HepG2 (cell line): ENCODE data around the gene RPTOR. TPM values are rescaled to one million over a fixed set of nuclear protein-coding genes. Genes with fewer than 3 reads are reported as not detected.

Experiments used
- CREB1 ChIP-seq, 2 experiments: fragments of 450-650 bp in 1 of 2; IDR thresholded peaks; 2 replicates each; pipeline ENCODE4 v1.6.1; 2016 to 2017; ENCODE audit warnings: control low read depth in 1 of 2, mild to moderate bottlenecking in 1 of 2, missing compliant biosample characterization in 1 of 2, missing genetic modification characterization in 1 of 2
- ERF ChIP-seq: IDR thresholded peaks from 2 replicates; pipeline ENCODE4 v1.6.1; 2018; ENCODE audit warnings: missing biosample characterization, missing genetic modification reagents
- FOXA3 ChIP-seq: IDR thresholded peaks from 2 replicates; pipeline ENCODE4 v1.6.1; 2016; ENCODE audit warnings: missing genetic modification reagents, missing compliant biosample characterization
- FOXP1 ChIP-seq, 2 experiments: fragments of 450-650 bp in 1 of 2; IDR thresholded peaks; 2 replicates each; pipeline ENCODE4 v1.6.1; 2017 to 2018; ENCODE audit warnings: antibody characterized with exemption in 1 of 2
- GABPA ChIP-seq, 2 experiments: IDR thresholded peaks; 2 replicates each; pipeline ENCODE4 v1.6.1; 2011 to 2016; ENCODE audit warnings: low read depth in 2 of 2, low read length in 1 of 2, missing biosample characterization in 1 of 2, missing genetic modification characterization in 1 of 2
- HOXA3 ChIP-seq: sonication (generic); formaldehyde crosslinking; IDR thresholded peaks from 2 replicates; pipeline ENCODE4 v1.5.0; 2020; ENCODE audit warnings: missing genetic modification reagents
- IRF2 ChIP-seq: IDR thresholded peaks from 2 replicates; pipeline ENCODE4 v1.6.1; 2018; ENCODE audit warnings: missing genetic modification reagents, missing compliant biosample characterization
- KDM1A ChIP-seq: IDR thresholded peaks from 2 replicates; pipeline ENCODE4 v1.6.1; 2016; ENCODE audit warnings: missing compliant biosample characterization
- LCORL ChIP-seq, 2 experiments: fragments of 450-650 bp in 1 of 2; sonication (generic) in 1 of 2; formaldehyde crosslinking in 1 of 2; IDR thresholded peaks; 2 replicates each; pipeline versions ENCODE4 v1.5.0 to v1.6.1; 2017 to 2020; ENCODE audit warnings: antibody characterized with exemption in 1 of 2, missing genetic modification reagents in 1 of 2
- NCOR1 ChIP-seq: fragments of 200-600 bp; sonication (generic); IDR thresholded peaks from 2 replicates; pipeline ENCODE4 v1.7.0; 2017; ENCODE audit warnings: antibody characterized with exemption, low read length, borderline replicate concordance
- NFRKB ChIP-seq: fragments of 450-650 bp; IDR thresholded peaks from 2 replicates; pipeline ENCODE4 v1.6.1; 2017
- RXRB ChIP-seq: IDR thresholded peaks from 2 replicates; pipeline ENCODE4 v1.6.1; 2016; ENCODE audit warnings: borderline replicate concordance, missing genetic modification reagents, missing compliant biosample characterization
- SOX6 ChIP-seq, 2 experiments: fragments of 450-650 bp in 1 of 2; sonication (generic) in 1 of 2; formaldehyde crosslinking in 1 of 2; IDR thresholded peaks; 2 replicates each; pipeline versions ENCODE4 v1.4.0 to v1.6.1; 2017 to 2020; ENCODE audit warnings: antibody characterized with exemption in 1 of 2, mild to moderate bottlenecking in 1 of 2, missing genetic modification reagents in 1 of 2
- ZFP62 ChIP-seq: sonication (generic); formaldehyde crosslinking; IDR thresholded peaks from 2 replicates; pipeline ENCODE4 v1.4.0; 2020; ENCODE audit warnings: missing genetic modification reagents
- ZIK1 ChIP-seq: sonication (generic); formaldehyde crosslinking; IDR thresholded peaks from 2 replicates; pipeline ENCODE4 v1.5.0; 2020; ENCODE audit warnings: mild to moderate bottlenecking, low read depth, missing genetic modification reagents, borderline replicate concordance
- ZNF292 ChIP-seq: sonication (generic); formaldehyde crosslinking; IDR thresholded peaks from 2 replicates; pipeline ENCODE4 v1.8.1; 2022; ENCODE audit warnings: mild to moderate bottlenecking, low read depth, missing genetic modification reagents, borderline replicate concordance
- ZNF441 ChIP-seq: sonication (generic); formaldehyde crosslinking; IDR thresholded peaks from 2 replicates; pipeline ENCODE4 v1.7.0; 2021; ENCODE audit warnings: missing genetic modification reagents, borderline replicate concordance
- ZNF552 ChIP-seq: sonication (generic); formaldehyde crosslinking; IDR thresholded peaks from 2 replicates; pipeline ENCODE4 v1.9.0; 2022; ENCODE audit warnings: missing genetic modification reagents, mild to moderate bottlenecking, borderline replicate concordance
- ZNF563 ChIP-seq: sonication (generic); formaldehyde crosslinking; IDR thresholded peaks from 2 replicates; pipeline ENCODE4 v1.8.0; 2022; ENCODE audit warnings: mild to moderate bottlenecking, moderate library complexity, missing genetic modification reagents
- ZNF768 ChIP-seq: sonication (generic); formaldehyde crosslinking; IDR thresholded peaks from 2 replicates; pipeline ENCODE4 v1.4.0; 2020; ENCODE audit warnings: missing genetic modification reagents
- polyA plus RNA-seq, 8 experiments: library from polyadenylated mRNA; depleted of rRNA in 3 of 8; stranded (reverse) in 7 of 8; unstranded in 1 of 8; fragments of >200 nt; fragmentation: Illumina TruSeq in 4 of 8; extraction: Trizol in 4 of 8; gene quantifications; 2 replicates each; pipeline versions ENCODE4 v1.2.1 to v1.2.3, GENCODE V29; 2011 to 2016; ENCODE audit warnings: low read depth in 4 of 8, missing spikeins in 1 of 8, mixed read lengths in 1 of 8; ENCODE audit not compliant: insufficient read depth in 1 of 8
- total RNA-seq, 5 experiments: library from RNA; depleted of rRNA; stranded (reverse); fragments of >200 nt; fragmentation: Illumina TruSeq; extraction: Trizol; gene quantifications; 2 replicates each; pipeline ENCODE4 v1.2.3, GENCODE V29; 2016; ENCODE audit warnings: low read depth in 1 of 5
- TF ChIP-seq, protein P1 (sequence below): sonication (generic); formaldehyde crosslinking; conservative IDR thresholded peaks from 2 replicates; pipeline ENCODE4 v1.4.0; 2020; ENCODE audit warnings: missing genetic modification reagents
- TF ChIP-seq, protein P2 (sequence below): sonication (generic); formaldehyde crosslinking; IDR thresholded peaks from 2 replicates; pipeline ENCODE4 v1.4.0; 2020; ENCODE audit warnings: missing genetic modification reagents
- TF ChIP-seq, protein P3 (sequence below): sonication (generic); formaldehyde crosslinking; IDR thresholded peaks from 2 replicates; pipeline ENCODE4 v1.4.0; 2020; ENCODE audit warnings: low read depth, missing genetic modification reagents

RPTOR gene
- total and polyA plus RNA-seq, 2 of the 13 experiments (the other 11 are each of a cell fraction or from before 2014, with no cell fraction given), result 6.6 to 25.3 TPM

DNA sequence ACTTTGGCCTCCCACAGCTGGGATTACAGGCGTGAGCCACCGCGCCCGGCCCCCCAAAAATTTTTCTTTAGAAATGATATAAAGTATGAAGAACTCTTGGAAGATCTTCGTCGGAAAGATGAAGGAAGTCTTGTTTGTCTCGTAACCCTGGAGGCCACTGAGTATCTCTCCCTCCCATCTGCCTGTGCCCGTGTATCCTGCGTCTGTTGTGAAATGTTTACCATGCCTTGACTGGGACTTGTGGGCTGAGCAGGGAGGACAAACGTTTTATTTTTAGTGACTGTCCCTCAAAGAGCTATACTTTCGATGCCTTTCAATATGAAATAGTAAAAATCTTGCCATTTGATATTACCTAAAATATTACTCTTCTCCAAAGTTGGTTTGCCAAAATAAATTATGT, 121.2 kb downstream of the RPTOR start (continued):
- TF ChIP-seq, protein P1, sequence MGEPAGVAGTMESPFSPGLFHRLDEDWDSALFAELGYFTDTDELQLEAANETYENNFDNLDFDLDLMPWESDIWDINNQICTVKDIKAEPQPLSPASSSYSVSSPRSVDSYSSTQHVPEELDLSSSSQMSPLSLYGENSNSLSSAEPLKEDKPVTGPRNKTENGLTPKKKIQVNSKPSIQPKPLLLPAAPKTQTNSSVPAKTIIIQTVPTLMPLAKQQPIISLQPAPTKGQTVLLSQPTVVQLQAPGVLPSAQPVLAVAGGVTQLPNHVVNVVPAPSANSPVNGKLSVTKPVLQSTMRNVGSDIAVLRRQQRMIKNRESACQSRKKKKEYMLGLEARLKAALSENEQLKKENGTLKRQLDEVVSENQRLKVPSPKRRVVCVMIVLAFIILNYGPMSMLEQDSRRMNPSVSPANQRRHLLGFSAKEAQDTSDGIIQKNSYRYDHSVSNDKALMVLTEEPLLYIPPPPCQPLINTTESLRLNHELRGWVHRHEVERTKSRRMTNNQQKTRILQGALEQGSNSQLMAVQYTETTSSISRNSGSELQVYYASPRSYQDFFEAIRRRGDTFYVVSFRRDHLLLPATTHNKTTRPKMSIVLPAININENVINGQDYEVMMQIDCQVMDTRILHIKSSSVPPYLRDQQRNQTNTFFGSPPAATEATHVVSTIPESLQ (CRISPR knock-in tag), result no peak
- TF ChIP-seq ZNF768 (CRISPR knock-in tag) (no peak), ZIK1 (no peak), NCOR1 (0 out of 2 replicates have a peak, but pooled peaks have one; percentile 24), RXRB (CRISPR knock-in tag) (peak; percentile 50; the same call in 1 of the 2 replicates), SOX6 (IDR thresholded peaks at IDR 0.05) (no peak), SOX6 (CRISPR knock-in tag; IDR thresholded peaks at IDR 0.05) (peak; percentile 64; the same call in 1 of the 2 replicates), ERF (CRISPR knock-in tag) (peak; percentile 58; the same call in 1 of the 2 replicates), ZFP62 (no peak), ZNF563 (CRISPR knock-in tag) (no peak), LCORL (IDR thresholded peaks at IDR 0.05) (no peak), LCORL (CRISPR knock-in tag; IDR thresholded peaks at IDR 0.05) (0 out of 2 replicates have a peak, but pooled peaks have one; percentile 37), ZNF552 (CRISPR knock-in tag) (no peak), IRF2 (CRISPR knock-in tag) (peak; percentile 68), HOXA3 (CRISPR knock-in tag) (peak; percentile 52; the same call in 1 of the 2 replicates), FOXA3 (CRISPR knock-in tag) (peak; percentile 84), KDM1A (peak; percentile 37; the same call in 1 of the 2 replicates), NFRKB (no peak), GABPA (IDR thresholded peaks at IDR 0.05; ENCODE audit: low read depth, low read length) (no peak), GABPA (CRISPR knock-in tag; IDR thresholded peaks at IDR 0.05; ENCODE audit: low read depth) (no peak), CREB1 (IDR thresholded peaks at IDR 0.05) (no peak), CREB1 (CRISPR knock-in tag; IDR thresholded peaks at IDR 0.05) (no peak), ZNF441 (CRISPR knock-in tag) (0 out of 2 replicates have a peak, but pooled peaks have one; percentile 21), FOXP1 (IDR thresholded peaks at IDR 0.05) (no peak), FOXP1 (CRISPR knock-in tag; IDR thresholded peaks at IDR 0.05) (peak; percentile 83), ZNF292 (CRISPR knock-in tag) (peak; percentile 71; the same call in 1 of the 2 replicates)
- TF ChIP-seq, protein P2, sequence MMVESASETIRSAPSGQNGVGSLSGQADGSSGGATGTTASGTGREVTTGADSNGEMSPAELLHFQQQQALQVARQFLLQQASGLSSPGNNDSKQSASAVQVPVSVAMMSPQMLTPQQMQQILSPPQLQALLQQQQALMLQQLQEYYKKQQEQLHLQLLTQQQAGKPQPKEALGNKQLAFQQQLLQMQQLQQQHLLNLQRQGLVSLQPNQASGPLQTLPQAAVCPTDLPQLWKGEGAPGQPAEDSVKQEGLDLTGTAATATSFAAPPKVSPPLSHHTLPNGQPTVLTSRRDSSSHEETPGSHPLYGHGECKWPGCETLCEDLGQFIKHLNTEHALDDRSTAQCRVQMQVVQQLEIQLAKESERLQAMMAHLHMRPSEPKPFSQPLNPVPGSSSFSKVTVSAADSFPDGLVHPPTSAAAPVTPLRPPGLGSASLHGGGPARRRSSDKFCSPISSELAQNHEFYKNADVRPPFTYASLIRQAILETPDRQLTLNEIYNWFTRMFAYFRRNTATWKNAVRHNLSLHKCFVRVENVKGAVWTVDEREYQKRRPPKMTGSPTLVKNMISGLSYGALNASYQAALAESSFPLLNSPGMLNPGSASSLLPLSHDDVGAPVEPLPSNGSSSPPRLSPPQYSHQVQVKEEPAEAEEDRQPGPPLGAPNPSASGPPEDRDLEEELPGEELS (CRISPR knock-in tag), result peak; percentile 82
- TF ChIP-seq, protein P3, sequence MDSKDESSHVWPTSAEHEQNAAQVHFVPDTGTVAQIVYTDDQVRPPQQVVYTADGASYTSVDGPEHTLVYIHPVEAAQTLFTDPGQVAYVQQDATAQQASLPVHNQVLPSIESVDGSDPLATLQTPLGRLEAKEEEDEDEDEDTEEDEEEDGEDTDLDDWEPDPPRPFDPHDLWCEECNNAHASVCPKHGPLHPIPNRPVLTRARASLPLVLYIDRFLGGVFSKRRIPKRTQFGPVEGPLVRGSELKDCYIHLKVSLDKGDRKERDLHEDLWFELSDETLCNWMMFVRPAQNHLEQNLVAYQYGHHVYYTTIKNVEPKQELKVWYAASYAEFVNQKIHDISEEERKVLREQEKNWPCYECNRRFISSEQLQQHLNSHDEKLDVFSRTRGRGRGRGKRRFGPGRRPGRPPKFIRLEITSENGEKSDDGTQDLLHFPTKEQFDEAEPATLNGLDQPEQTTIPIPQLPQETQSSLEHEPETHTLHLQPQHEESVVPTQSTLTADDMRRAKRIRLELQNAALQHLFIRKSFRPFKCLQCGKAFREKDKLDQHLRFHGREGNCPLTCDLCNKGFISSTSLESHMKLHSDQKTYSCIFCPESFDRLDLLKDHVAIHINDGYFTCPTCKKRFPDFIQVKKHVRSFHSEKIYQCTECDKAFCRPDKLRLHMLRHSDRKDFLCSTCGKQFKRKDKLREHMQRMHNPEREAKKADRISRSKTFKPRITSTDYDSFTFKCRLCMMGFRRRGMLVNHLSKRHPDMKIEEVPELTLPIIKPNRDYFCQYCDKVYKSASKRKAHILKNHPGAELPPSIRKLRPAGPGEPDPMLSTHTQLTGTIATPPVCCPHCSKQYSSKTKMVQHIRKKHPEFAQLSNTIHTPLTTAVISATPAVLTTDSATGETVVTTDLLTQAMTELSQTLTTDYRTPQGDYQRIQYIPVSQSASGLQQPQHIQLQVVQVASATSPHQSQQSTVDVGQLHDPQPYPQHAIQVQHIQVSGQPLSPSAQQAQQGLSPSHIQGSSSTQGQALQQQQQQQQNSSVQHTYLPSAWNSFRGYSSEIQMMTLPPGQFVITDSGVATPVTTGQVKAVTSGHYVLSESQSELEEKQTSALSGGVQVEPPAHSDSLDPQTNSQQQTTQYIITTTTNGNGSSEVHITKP (CRISPR knock-in tag), result no peak
